ENCODE data around the gene MYO3B. TPM values are rescaled to one million over a fixed set of nuclear protein-coding genes. Genes with fewer than 3 reads are reported as not detected.

Gene MYO3B
- total and polyA plus RNA-seq, 8 donors: 1.3 to 4.1 (median 2.6) TPM; not detected in 1

DNA sequence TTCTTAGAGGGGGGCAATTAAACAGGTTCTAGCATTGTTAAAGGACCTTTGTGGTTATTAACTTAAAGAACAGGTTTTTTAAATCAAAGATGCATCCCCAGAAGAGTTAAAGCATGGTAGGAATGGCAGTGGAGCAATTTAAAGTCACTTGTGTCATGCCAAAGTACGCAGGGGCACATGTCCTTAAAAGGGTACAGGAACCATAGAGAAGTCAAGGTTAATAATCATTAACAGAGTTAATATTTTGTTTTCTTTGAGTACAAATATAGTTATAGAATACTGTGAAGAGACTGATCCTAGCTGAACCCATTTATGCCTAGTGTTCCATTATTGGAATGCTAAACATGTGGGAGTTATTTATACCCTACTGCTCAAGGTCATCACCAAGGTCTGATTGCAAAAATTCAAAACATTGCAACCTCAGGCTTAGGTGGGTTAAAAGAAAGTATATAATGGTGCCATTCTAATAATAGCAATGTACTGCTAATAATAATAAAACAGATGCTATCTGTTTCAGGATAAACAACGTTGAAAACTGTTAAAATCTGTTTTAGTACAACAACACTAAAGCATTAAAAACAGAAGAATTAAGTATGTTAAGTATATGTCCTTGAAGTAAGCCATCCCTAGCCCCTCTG lies 216.0 kb downstream of the MYO3B start:
- no peak for DNase-seq
- intact Hi-C loops (cut with DNase I): no loop called here
- peaks cover 2 to 43% of the 10 kb centered on the region in 2 donors for H3K27me3 ChIP-seq
- no peak for ATAC-seq
- no peaks in the 10 kb centered on the region for H3K4me1 ChIP-seq
- H3K9me3 ChIP-seq: no peaks in the 10 kb centered on the region
- TF ChIP-seq, protein P1, sequence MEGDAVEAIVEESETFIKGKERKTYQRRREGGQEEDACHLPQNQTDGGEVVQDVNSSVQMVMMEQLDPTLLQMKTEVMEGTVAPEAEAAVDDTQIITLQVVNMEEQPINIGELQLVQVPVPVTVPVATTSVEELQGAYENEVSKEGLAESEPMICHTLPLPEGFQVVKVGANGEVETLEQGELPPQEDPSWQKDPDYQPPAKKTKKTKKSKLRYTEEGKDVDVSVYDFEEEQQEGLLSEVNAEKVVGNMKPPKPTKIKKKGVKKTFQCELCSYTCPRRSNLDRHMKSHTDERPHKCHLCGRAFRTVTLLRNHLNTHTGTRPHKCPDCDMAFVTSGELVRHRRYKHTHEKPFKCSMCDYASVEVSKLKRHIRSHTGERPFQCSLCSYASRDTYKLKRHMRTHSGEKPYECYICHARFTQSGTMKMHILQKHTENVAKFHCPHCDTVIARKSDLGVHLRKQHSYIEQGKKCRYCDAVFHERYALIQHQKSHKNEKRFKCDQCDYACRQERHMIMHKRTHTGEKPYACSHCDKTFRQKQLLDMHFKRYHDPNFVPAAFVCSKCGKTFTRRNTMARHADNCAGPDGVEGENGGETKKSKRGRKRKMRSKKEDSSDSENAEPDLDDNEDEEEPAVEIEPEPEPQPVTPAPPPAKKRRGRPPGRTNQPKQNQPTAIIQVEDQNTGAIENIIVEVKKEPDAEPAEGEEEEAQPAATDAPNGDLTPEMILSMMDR (IDR thresholded peaks at IDR 0.05): no peak
- no peak overlapping the region for H3K4me3 ChIP-seq
- H3K36me3 ChIP-seq: no peaks in the 10 kb centered on the region
- H3K27ac ChIP-seq: no peak overlapping the region

- Histone ChIP-seq H3K4me3 (no peak overlapping the region), H3K9me3 (no peaks in the 10 kb centered on the region), H3K36me3 (no peaks in the 10 kb centered on the region), H3K27ac (no peak overlapping the region), H3K4me1 (no peaks in the 10 kb centered on the region), H3K27me3 (peaks cover 2 to 43% of the 10 kb centered on the region in 2 donors)
- no peak for DNase-seq
- intact Hi-C loops (cut with DNase I): no loop called here
- TF ChIP-seq, protein P1 (IDR thresholded peaks at IDR 0.05): peak in 1 of 2 donors; percentile 12
- ATAC-seq: peak; percentile 24
These were observed 216.9 kb downstream of the MYO3B start for GRCh38 chr2:170394641-170395387.

DNA sequence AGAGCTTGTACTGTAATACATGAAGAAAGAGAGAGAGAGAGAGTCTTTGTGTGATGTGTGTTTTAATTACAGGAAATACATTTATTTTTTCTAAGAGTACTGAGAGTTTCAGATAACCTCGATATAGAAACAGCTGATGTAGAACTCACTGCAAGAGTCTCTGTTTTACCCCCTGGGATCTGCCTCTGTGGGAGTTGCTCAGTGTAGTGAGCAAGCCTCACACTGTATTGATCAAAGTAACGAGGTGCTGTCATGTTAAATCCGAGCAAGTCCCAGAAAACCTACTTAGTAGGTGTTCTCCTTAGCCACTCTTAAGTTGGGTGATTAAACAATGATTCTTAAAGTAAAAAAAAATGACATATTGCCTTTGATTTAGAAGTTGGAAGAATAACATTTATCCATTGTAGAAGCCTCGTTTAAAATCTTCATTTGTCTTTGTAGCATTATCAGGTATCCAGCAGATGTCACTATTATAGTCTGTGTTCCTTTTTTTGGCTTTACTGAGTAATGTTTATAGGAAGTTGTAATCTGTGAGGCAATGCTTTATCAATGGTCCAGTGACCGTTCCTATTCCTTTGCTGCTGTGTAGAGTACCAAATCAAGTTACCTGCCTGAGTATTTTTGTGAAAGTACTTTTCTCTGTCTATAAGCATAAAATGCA lies 219.0 kb downstream of the MYO3B start:
- H3K4me1 ChIP-seq: no peaks in the 10 kb centered on the region
- H3K27me3 ChIP-seq: peaks cover 2 to 35% of the 10 kb centered on the region in 2 donors
- ATAC-seq (no peak), DNase-seq (no peak)
- intact Hi-C loops (cut with DNase I): no loop called here
- no peaks in the 10 kb centered on the region for H3K9me3 ChIP-seq
- H3K27ac ChIP-seq: no peak overlapping the region
- no peak overlapping the region for H3K4me3 ChIP-seq
- TF ChIP-seq, protein P1 (IDR thresholded peaks at IDR 0.05): no peak
- no peaks in the 10 kb centered on the region for H3K36me3 ChIP-seq

DNA sequence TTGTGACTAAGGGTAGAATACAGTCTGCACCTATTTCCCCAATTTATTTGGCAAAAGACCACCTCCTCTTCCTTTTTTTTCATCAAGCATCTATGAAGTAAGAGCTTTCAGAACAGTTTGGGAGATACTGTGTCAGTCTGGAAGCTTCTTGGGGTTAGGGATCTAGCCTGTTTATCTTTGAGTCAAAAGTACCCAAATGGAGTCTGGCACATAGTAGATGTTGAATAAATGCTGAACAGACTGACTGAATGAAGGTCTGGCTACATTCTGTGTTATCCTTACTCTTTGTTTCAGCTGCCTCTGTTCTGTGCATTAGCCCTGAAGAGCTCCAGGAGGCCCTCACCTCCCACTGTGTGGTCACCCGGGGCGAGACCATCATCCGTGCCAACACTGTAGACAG lies 223.2 kb downstream of the MYO3B start:
- no peak for ATAC-seq
- DNase-seq: peak in 1 of 4 donors; percentile 67

More for the DNA sequence above, 223.2 kb downstream of the MYO3B start:
- Histone ChIP-seq H3K4me3 (no peak overlapping the region), H3K4me1 (no peaks in the 10 kb centered on the region), H3K27me3 (peaks cover 0 to 36% of the 10 kb centered on the region in 2 donors), H3K36me3 (no peaks in the 10 kb centered on the region), H3K27ac (no peak overlapping the region), H3K9me3 (no peaks in the 10 kb centered on the region)
- intact Hi-C loops (cut with DNase I): no loop called here
- TF ChIP-seq, protein P1 (IDR thresholded peaks at IDR 0.05): no peak

Data from left lung (tissue), 10 donors.